Stimulated activated naive CD8-positive, alpha-beta T cell treated with anti-CD3 and anti-CD28 coated beads, Interleukin-15, Interleukin-2, amounts not matched to agents 100 ng/mL and 50 ng/mL, for 24 hours (primary cell): ENCODE data around the gene PAX7.
"Not testable (repeated sequence)": the region's sequence is repeated elsewhere in the genome, so short reads cannot be mapped to it uniquely, and the experiment has no call there.

Experiments used
- H3K27ac Mint-ChIP-seq: one replicate; pipeline ENCODE4 v1.8.0; 2021; ENCODE audit warnings: mild to moderate bottlenecking, mixed read lengths
- H3K27me3 Mint-ChIP-seq: one replicate; pipeline ENCODE4 v1.8.0; 2021; ENCODE audit warnings: mixed read lengths
- H3K36me3 Mint-ChIP-seq: one replicate; pipeline ENCODE4 v1.8.0; 2021; ENCODE audit warnings: low read depth, mixed read lengths
- H3K4me1 Mint-ChIP-seq: one replicate; pipeline ENCODE4 v1.8.0; 2021; ENCODE audit warnings: low read depth, mixed read lengths
- H3K4me3 Mint-ChIP-seq: one replicate; pipeline ENCODE4 v1.8.0; 2021; ENCODE audit warnings: mild to moderate bottlenecking, mixed read lengths
- H3K9me3 Mint-ChIP-seq: one replicate; pipeline ENCODE4 v1.8.0; 2021; ENCODE audit warnings: mixed read lengths

The PAX7 gene

DNA sequence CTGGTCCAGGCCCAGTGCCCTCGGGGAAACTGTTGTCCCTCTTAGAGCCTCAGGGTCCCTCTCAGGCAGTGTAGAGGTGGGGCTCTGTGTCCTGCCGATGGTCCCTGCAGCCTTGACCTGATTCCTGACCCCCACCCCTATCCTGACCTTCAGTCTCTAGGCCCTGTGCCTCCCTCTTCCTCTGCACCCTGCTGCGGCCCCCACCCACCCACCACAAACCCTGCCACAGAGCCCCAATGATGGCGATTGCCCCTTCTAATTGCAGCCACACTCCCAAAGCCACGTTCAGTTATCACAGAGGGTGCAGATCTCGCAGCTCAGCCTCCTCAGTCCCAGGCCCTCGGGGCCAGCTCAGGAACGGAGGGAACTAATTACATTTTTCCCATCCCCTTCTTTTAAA lies 99.7 kb downstream of the PAX7 start:
- Mint-ChIP-seq H3K4me1 (no peaks in the 10 kb centered on the region), H3K36me3 (no peaks in the 10 kb centered on the region), H3K27ac (no peak overlapping the region), H3K9me3 (no peaks in the 10 kb centered on the region), H3K27me3 (peaks cover 44% of the 10 kb centered on the region), H3K4me3 (no peak overlapping the region)

- Mint-ChIP-seq H3K4me1 (no peaks in the 10 kb centered on the region), H3K27ac (no peak overlapping the region), H3K36me3 (no peaks in the 10 kb centered on the region), H3K27me3 (peaks cover 35% of the 10 kb centered on the region), H3K9me3 (no peaks in the 10 kb centered on the region), H3K4me3 (no peak overlapping the region)
These were observed 100.5 kb downstream of the PAX7 start for GRCh38 chr1:18731148-18731547.

DNA sequence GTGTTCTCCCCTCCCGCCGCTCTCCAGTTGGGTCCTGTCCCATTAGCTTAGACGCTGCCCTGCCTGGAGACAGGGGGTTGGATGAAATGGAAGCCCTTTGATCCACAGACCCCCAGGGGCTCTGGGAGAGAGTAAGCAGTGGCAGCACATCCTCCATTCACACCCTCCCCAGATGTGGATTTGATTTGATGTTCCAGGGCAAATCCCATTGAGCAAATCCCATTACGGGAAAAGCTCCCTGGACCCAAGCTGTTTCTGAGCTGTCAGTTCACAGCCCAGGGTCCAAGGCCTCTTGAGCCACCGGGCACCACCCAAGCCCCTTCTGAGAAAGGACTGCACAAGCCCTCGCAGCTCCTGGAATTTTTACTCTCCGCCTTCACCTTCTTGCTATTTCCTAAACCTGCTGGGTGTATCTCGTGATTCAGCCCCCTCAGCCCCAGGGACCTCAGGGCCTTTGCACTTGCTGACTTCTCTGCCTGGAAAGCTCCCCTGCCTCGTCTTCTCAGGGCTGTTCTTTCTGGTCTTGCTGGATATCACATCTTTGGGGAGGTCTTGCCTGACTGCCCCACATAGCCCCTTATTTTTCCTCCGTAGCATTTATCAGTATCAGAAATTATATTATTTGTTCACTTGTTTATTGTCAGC lies 101.1 kb downstream of the PAX7 start:
- H3K27ac Mint-ChIP-seq: no peak overlapping the region
- no peak overlapping the region for H3K4me3 Mint-ChIP-seq
- H3K4me1 Mint-ChIP-seq: no peaks in the 10 kb centered on the region
- H3K27me3 Mint-ChIP-seq: peaks cover 33% of the 10 kb centered on the region
- H3K9me3 Mint-ChIP-seq: no peaks in the 10 kb centered on the region
- H3K36me3 Mint-ChIP-seq: no peaks in the 10 kb centered on the region

- H3K36me3 Mint-ChIP-seq: no peaks in the 10 kb centered on the region
- no peaks in the 10 kb centered on the region for H3K9me3 Mint-ChIP-seq
- peaks cover 33% of the 10 kb centered on the region for H3K27me3 Mint-ChIP-seq
- H3K27ac Mint-ChIP-seq: no peak overlapping the region
- H3K4me3 Mint-ChIP-seq: no peak overlapping the region
- no peaks in the 10 kb centered on the region for H3K4me1 Mint-ChIP-seq
These were observed 102.0 kb downstream of the PAX7 start for GRCh38 chr1:18732686-18733085.

DNA sequence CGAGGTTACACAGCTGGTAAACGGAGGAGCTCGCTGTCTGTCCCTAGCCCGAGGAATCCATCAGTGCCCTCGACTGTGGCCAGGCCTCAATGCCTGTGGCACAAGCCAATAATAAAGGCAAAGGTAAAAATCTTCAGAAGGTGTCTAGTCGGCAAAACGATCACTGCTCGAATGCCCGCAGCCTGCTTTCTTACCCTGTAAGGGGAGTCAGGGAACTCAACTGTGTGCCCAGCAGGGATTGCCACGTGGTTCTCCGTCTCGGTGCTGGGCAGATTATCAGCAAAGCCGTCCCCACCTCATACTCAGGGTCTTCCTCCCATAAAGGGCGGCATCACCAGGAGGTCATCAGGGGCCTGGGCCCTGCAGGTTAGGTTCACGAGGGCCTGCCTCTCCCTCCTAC lies 103.4 kb downstream of the PAX7 start:
- no peaks in the 10 kb centered on the region for H3K36me3 Mint-ChIP-seq
- peaks cover 28% of the 10 kb centered on the region for H3K27me3 Mint-ChIP-seq
- no peak overlapping the region for H3K4me3 Mint-ChIP-seq
- H3K9me3 Mint-ChIP-seq: no peaks in the 10 kb centered on the region
- no peaks in the 10 kb centered on the region for H3K4me1 Mint-ChIP-seq
- no peak overlapping the region for H3K27ac Mint-ChIP-seq

DNA sequence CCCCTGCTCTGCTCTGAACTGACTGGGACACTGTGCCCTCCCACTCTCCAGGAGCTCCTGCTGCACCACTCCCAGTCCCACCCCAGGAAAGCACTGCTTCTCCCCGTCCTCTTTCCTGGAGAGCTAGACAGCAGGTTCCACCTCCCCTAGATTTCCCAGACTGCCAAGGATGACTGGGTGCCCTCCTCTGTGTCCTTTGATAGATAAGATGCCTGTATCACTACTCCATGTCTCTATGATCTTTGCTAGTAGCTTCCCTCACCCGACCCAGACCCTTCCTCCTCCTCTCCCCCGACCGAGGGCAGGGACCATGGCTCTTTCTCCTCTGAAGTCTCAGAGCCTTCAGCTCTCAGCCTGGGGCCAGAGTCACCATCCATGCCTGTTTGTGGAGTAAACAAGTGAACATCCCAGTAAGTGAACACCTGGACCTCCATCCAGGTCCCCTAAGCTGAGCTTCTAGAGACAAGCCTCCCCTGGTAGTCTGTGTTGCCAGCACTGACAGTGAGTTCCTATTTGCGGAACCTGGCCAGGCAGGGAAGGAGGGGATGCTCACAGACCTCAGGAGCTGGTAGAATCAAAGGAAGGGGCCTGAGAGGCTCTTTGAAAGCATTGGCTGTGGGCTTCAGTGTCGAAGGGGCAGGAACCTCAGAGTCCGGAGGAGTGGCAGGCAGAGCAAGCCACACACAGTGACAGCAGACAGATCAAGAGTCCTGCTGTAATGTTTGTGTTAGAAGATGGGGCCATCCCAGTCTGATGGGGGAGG lies 104.0 kb downstream of the PAX7 start:
- Mint-ChIP-seq H3K27me3 (peaks cover 23% of the 10 kb centered on the region), H3K9me3 (no peaks in the 10 kb centered on the region), H3K4me3 (no peak overlapping the region), H3K4me1 (no peaks in the 10 kb centered on the region), H3K27ac (no peak overlapping the region), H3K36me3 (no peaks in the 10 kb centered on the region)

- Mint-ChIP-seq H3K4me1 (no peaks in the 10 kb centered on the region), H3K4me3 (no peak overlapping the region), H3K27ac (no peak overlapping the region), H3K27me3 (peaks cover 23% of the 10 kb centered on the region), H3K9me3 (no peaks in the 10 kb centered on the region), H3K36me3 (no peaks in the 10 kb centered on the region)
These were observed 104.8 kb downstream of the PAX7 start for GRCh38 chr1:18735224-18735997.

DNA sequence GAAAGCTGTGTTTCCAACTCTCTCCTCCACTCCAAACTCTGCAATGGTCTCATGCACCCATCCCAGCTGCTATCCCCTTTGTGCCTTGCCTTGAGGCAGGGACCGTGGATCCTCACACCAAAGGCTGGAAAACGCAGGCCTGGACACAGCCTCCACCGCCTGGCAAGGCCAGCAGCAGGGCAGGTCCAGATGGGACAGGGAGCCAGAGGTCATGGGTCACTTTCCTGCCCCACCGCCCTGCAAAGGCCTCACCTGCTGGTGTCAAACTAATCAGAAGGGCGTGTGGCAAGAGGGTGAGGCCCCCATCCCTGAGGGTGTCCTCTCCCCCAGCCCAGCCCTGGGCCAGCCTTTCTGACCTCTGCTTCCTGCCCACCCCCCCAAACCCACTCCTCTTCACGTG lies 106.3 kb downstream of the PAX7 start:
- Mint-ChIP-seq H3K27ac (no peak overlapping the region), H3K36me3 (no peaks in the 10 kb centered on the region), H3K9me3 (no peaks in the 10 kb centered on the region), H3K4me1 (no peaks in the 10 kb centered on the region), H3K27me3 (peaks cover 26% of the 10 kb centered on the region), H3K4me3 (no peak overlapping the region)

DNA sequence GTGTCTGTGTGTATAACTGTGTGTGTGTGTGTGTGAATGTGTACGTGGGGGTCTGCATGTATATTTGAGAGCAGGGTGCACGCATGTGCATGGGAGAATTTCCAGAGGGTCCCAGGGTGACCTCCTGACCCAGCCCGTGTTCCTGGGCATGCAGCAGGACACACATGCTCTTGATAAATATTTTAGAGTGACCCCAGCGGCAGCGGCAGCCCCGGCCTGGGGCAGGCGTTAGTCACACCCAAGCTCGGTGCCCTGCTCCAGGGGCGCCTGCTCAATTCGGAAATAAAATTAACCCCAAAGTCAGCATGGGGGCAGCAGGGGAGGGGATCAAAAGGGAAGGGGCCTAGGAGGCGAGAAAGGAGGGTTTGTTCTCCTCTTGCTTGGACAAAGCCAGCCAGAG lies 107.5 kb downstream of the PAX7 start:
- H3K9me3 Mint-ChIP-seq: no peaks in the 10 kb centered on the region
- H3K27me3 Mint-ChIP-seq: peaks cover 14% of the 10 kb centered on the region
- no peak overlapping the region for H3K4me3 Mint-ChIP-seq
- no peaks in the 10 kb centered on the region for H3K4me1 Mint-ChIP-seq
- H3K36me3 Mint-ChIP-seq: no peaks in the 10 kb centered on the region
- H3K27ac Mint-ChIP-seq: no peak overlapping the region

- Mint-ChIP-seq H3K9me3 (no peaks in the 10 kb centered on the region), H3K27ac (no peak overlapping the region), H3K4me1 (no peaks in the 10 kb centered on the region), H3K27me3 (peaks cover 16% of the 10 kb centered on the region), H3K4me3 (no peak overlapping the region), H3K36me3 (no peaks in the 10 kb centered on the region)
These were observed 108.0 kb downstream of the PAX7 start for GRCh38 chr1:18738617-18739016.

DNA sequence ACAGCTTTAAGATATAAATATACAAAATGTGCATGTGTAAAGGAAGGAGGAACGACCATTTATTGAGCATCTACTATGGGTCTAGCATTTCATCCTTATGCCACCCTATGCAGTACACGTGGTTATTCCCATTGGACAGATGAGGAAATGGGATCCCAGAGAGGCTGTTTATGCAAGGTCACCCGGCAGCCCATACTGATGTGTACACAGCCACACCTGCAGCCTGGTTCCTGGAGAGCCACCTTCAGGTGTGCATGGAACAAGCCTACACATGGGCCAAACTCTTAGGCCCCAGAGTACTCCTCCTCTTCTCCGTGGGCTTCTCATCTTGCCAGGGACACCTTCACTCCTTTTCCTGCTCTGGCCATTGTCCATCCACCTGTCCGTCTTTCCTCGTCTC lies 108.8 kb downstream of the PAX7 start:
- H3K36me3 Mint-ChIP-seq: no peaks in the 10 kb centered on the region
- no peaks in the 10 kb centered on the region for H3K4me1 Mint-ChIP-seq
- H3K27me3 Mint-ChIP-seq: peaks cover 22% of the 10 kb centered on the region
- no peaks in the 10 kb centered on the region for H3K9me3 Mint-ChIP-seq
- H3K4me3 Mint-ChIP-seq: no peak overlapping the region
- no peak overlapping the region for H3K27ac Mint-ChIP-seq

DNA sequence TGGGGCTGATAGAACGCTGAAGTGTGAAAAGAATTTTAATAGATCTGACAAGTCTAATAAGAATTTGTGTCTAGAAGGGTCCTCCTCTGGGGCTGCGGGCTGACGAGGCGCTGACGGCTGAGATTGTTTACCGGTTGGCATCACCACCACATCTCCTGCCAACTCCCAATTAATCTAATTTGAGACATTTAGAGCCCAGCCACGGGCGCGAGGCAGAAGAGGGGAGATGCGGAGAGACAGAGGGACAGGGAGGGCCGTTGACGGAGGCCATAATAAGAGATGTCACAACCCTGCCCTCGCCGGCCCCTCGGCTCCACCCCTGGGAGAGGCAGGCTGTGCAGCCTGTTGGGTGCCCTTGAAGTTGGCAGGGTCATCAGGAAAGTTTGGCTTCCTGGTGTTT lies 109.3 kb downstream of the PAX7 start:
- Mint-ChIP-seq H3K27ac (no peak overlapping the region), H3K4me3 (no peak overlapping the region), H3K27me3 (peaks cover 19% of the 10 kb centered on the region), H3K9me3 (no peaks in the 10 kb centered on the region), H3K36me3 (no peaks in the 10 kb centered on the region), H3K4me1 (no peaks in the 10 kb centered on the region)

- H3K4me1 Mint-ChIP-seq: no peaks in the 10 kb centered on the region
- H3K4me3 Mint-ChIP-seq: no peak overlapping the region
- no peaks in the 10 kb centered on the region for H3K36me3 Mint-ChIP-seq
- H3K27me3 Mint-ChIP-seq: peaks cover 18% of the 10 kb centered on the region
- no peaks in the 10 kb centered on the region for H3K9me3 Mint-ChIP-seq
- H3K27ac Mint-ChIP-seq: no peak overlapping the region
These were observed 110.0 kb downstream of the PAX7 start for GRCh38 chr1:18740617-18741016.

- Mint-ChIP-seq H3K36me3 (no peaks in the 10 kb centered on the region), H3K4me1 (no peaks in the 10 kb centered on the region), H3K27me3 (peaks cover 27% of the 10 kb centered on the region), H3K27ac (no peak overlapping the region), H3K9me3 (no peaks in the 10 kb centered on the region), H3K4me3 (no peak overlapping the region)
These were observed 112.6 kb downstream of the PAX7 start for GRCh38 chr1:18743233-18743632.

DNA sequence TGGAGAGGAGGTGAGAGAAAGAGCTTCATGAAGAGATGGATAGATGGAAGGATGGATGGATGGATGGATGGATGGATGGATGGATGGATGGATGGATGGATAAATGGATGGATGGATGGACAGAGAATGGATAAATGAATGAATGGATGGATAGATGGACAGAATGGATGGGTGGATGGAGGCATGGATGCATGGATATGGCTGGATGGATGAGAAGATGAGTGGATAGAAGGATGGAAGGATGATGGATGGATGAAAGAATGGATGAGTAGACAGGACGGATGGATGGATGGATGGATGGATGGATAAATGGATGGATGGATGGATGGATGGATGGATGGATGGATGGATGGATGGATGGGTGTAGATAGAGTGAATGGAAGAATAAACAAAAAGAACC lies 113.7 kb downstream of the PAX7 start:
- H3K27me3 Mint-ChIP-seq: peaks cover 27% of the 10 kb centered on the region
- not testable (repeated sequence) for H3K4me1 Mint-ChIP-seq, H3K4me3 Mint-ChIP-seq, H3K9me3 Mint-ChIP-seq, H3K27ac Mint-ChIP-seq, H3K36me3 Mint-ChIP-seq
